ENCODE data around the gene BACE2.
"Not testable (repeated sequence)": the region's sequence is repeated elsewhere in the genome, so short reads cannot be mapped to it uniquely, and the experiment has no call there.

Gene BACE2

GRCh38 chr21:41246808-41247207, 78.8 kb downstream of the BACE2 start:
- Mint-ChIP-seq H3K27me3 (no peaks in the 10 kb centered on the region), H3K9me3 (no peaks in the 10 kb centered on the region), H3K4me1 (no peaks in the 10 kb centered on the region), H3K4me3 (no peak overlapping the region), H3K36me3 (peaks cover 68% of the 10 kb centered on the region), H3K27ac (no peak overlapping the region)
- no peak for ATAC-seq

DNA sequence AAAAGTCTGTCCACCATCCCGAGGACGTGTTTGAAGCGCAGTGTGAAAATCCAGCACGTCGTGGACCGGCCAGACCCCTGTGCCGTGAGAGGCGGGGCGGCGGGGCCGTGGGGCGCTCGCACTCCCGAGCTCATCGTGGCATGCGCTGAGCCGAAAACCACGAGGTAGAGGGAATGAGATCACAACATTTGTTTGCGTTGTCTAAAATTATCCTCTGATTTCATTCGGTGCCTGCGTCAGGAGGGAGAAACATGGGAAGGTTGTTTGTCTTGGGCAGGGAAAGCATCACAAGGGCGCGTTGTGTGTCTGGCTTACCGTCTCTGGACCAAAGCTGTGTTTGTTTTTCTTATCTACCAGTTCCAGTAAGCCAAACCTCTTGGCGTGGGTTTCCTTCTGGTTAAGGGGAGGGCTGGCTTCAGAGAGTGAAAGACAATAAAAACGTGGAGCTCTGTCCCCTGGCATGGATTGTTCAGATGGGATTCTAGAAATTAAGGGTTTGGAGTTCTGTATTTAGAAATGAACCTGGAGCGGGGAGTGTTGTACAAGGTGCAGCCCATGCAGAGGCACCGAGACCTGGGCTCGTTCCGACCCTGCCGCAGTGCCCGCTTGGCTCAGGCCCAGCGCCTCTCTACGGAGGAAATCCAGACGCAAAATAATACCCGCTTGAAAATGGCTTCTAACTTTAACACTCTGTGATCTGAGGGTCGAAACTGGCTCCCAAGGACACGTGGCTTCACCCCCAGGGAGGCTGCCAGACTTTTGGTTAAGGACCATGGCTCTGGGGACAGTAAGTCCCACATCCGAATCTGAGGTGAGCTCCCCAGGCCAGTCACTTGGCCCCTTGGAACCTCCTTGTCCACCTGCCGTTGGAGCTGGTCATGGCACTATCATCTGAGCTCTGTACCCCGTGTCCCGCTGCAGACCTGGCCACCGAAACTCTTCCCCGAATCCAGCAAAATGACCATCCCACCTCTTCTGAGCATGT, 79.9 kb downstream of the BACE2 start:
- no peak for ATAC-seq
- peaks cover 75% of the 10 kb centered on the region for H3K36me3 Mint-ChIP-seq
- no peaks in the 10 kb centered on the region for H3K27me3 Mint-ChIP-seq
- H3K27ac Mint-ChIP-seq = no peak overlapping the region
- no peaks in the 10 kb centered on the region for H3K4me1 Mint-ChIP-seq
- H3K4me3 Mint-ChIP-seq = no peak overlapping the region
- H3K9me3 Mint-ChIP-seq = no peaks in the 10 kb centered on the region

- Mint-ChIP-seq H3K27ac (peak overlapping the region; percentile 28), H3K36me3 (peaks cover 82% of the 10 kb centered on the region), H3K4me1 (peaks cover 6% of the 10 kb centered on the region), H3K4me3 (no peak overlapping the region), H3K27me3 (no peaks in the 10 kb centered on the region), H3K9me3 (peaks cover 3% of the 10 kb centered on the region)
- ATAC-seq = no peak
Observed at GRCh38 chr21:41249476-41249875, 81.5 kb downstream of the BACE2 start.

DNA sequence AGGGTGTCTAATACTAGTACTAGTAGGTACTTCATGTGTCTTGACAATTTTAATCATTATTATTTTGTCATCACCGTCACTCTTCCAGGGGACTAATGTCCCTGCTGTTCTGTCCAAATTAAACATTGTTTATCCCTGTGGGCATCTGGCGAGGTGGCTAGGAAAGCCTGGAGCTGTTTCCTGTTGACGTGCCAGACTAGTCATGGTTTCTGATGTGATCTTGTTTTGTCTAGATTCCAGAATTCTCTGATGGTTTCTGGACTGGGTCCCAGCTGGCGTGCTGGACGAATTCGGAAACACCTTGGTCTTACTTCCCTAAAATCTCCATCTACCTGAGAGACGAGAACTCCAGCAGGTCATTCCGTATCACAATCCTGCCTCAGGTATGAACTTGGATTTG, 82.6 kb downstream of the BACE2 start:
- ATAC-seq = no peak
- Mint-ChIP-seq H3K4me3 (no peak overlapping the region), H3K27me3 (no peaks in the 10 kb centered on the region), H3K36me3 (peaks cover 87% of the 10 kb centered on the region), H3K27ac (no peak overlapping the region), H3K9me3 (peaks cover 3% of the 10 kb centered on the region), H3K4me1 (peaks cover 15% of the 10 kb centered on the region)

DNA sequence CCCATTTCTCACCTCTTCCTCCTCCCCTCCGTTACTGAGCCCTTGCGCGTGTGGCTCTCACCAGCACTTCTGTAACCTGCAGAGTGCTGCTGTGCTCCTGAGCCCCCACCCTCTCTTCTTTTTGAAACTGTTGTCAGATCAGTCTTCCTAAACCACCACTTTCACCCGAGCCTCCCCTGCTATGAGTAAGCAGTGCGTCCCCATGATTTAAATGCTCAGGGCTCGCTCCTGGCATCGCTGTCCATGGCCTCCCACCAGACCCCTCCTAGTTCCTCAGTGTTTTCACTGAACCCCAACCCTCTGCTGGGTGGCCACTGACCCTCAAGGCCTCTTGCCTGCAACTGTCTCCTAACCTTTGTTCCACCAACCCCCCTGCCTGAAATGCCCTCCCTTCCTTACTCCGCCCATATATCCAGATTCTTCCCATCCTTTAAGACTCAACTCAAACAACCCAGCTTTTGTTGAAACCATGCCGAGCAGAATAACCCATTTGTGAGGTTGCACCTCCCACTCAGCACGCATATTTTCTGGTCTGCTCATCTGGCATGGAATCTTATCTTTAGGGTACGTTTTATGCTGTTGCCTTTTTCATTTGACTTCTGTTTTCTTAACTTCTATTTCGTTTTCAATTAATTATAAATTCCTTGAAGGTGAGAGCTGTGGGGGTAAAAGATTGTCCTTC, 84.1 kb downstream of the BACE2 start:
- H3K4me1 Mint-ChIP-seq = peaks cover 15% of the 10 kb centered on the region
- H3K27me3 Mint-ChIP-seq = no peaks in the 10 kb centered on the region
- H3K36me3 Mint-ChIP-seq = peaks cover 92% of the 10 kb centered on the region

DNA sequence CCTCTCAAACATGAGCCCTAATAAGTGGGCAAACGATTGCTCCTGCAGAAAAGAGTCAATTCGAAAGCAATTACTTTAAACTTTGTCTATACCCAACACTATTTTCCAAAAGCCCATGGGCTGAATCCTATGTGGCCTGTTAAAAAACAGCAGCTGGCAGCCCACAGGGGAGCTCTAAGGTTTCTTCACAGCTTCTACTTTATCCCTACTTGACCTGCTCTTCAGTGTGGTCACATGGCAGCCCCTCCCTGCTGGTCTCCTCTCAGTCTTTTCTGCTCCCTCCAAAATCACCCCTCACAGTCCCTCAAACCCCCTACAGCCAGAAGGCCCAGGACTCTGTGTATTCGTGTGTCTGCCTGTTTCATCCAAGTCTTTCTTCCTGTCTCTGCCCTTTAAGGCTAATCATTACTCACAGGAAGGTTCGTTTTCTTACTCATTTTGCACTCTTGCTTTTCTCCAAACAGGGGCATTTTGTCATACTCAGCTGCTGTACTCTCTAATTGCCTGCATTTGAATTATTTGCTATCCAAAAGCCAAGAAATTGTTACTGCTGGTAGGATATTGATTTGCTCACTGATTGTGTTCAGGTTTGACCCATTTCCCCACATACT, 86.2 kb downstream of the BACE2 start:
- peaks cover 15% of the 10 kb centered on the region for H3K4me1 Mint-ChIP-seq
- H3K27me3 Mint-ChIP-seq = no peaks in the 10 kb centered on the region
- H3K27ac Mint-ChIP-seq = peak overlapping the region; percentile 59
- peaks cover 90% of the 10 kb centered on the region for H3K36me3 Mint-ChIP-seq
- no peak for ATAC-seq
- peaks cover 3% of the 10 kb centered on the region for H3K9me3 Mint-ChIP-seq
- no peak overlapping the region for H3K4me3 Mint-ChIP-seq

More for the DNA sequence above, 84.1 kb downstream of the BACE2 start:
- H3K9me3 Mint-ChIP-seq = peaks cover 3% of the 10 kb centered on the region
- peak overlapping the region; percentile 13 for H3K27ac Mint-ChIP-seq
- no peak for ATAC-seq
- no peak overlapping the region for H3K4me3 Mint-ChIP-seq

- Mint-ChIP-seq H3K9me3 (peaks cover 3% of the 10 kb centered on the region), H3K27me3 (no peaks in the 10 kb centered on the region), H3K27ac (peak overlapping the region; percentile 59), H3K4me1 (peaks cover 15% of the 10 kb centered on the region), H3K4me3 (no peak overlapping the region), H3K36me3 (peaks cover 82% of the 10 kb centered on the region)
- no peak for ATAC-seq
Observed at GRCh38 chr21:41255190-41255589, 87.2 kb downstream of the BACE2 start.

- not testable (repeated sequence) for ATAC-seq, H3K4me3 Mint-ChIP-seq, H3K9me3 Mint-ChIP-seq, H3K27ac Mint-ChIP-seq, H3K27me3 Mint-ChIP-seq
- peaks cover 74% of the 10 kb centered on the region for H3K36me3 Mint-ChIP-seq
- H3K4me1 Mint-ChIP-seq = peaks cover 15% of the 10 kb centered on the region
Observed at GRCh38 chr21:41256231-41256630, 88.3 kb downstream of the BACE2 start.

GRCh38 chr21:41256771-41257702, 89.1 kb downstream of the BACE2 start:
- ATAC-seq = no peak
- H3K27me3 Mint-ChIP-seq = no peaks in the 10 kb centered on the region
- H3K4me1 Mint-ChIP-seq = peaks cover 15% of the 10 kb centered on the region
- H3K4me3 Mint-ChIP-seq = no peak overlapping the region
- peaks cover 3% of the 10 kb centered on the region for H3K9me3 Mint-ChIP-seq
- H3K27ac Mint-ChIP-seq = no peak overlapping the region
- H3K36me3 Mint-ChIP-seq = peaks cover 66% of the 10 kb centered on the region

DNA sequence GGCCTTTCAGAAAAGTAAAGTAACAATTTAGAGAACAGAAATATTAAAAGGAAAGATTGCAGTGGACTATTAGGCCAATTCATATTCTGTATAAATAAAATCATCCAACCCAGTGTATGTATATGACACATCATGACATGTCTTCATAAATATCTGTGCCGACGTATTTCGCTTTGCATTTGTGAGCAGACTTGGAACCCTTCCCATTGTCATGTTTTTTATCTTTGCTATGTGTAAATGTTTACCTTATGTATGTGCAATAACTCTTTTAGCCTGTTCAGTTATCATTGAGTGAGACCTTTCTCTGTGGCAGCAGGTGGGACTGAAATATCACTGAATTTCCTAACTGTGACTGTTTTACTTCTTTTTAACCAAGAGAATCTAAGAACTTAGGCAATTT, 90.7 kb downstream of the BACE2 start:
- Mint-ChIP-seq H3K9me3 (peaks cover 4% of the 10 kb centered on the region), H3K27ac (no peak overlapping the region), H3K36me3 (peaks cover 62% of the 10 kb centered on the region), H3K4me1 (peaks cover 15% of the 10 kb centered on the region), H3K27me3 (no peaks in the 10 kb centered on the region), H3K4me3 (no peak overlapping the region)
- no peak for ATAC-seq

DNA sequence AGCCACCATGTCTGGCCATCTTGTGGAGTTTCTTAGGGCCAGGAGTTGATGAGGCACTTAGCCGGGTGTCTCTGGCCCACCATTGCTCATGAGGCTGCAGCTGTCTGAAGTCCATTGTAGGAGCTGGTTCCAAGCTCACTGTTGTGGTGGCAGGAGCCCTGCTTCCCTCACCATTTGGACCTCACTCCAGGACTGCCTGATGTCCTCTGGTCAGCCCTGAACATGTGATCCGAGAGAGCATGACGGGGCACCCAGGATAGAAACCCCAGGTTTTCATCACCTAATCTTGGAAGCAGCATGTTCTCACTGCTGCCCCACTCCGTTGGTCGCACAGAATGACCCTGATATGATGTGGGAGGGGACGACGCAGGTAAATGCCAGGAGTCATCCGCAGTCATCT, 92.5 kb downstream of the BACE2 start:
- Mint-ChIP-seq H3K4me1 (no peaks in the 10 kb centered on the region), H3K27me3 (no peaks in the 10 kb centered on the region), H3K4me3 (no peak overlapping the region), H3K27ac (no peak overlapping the region), H3K36me3 (peaks cover 56% of the 10 kb centered on the region), H3K9me3 (peaks cover 6% of the 10 kb centered on the region)
- ATAC-seq = no peak

GRCh38 chr21:41267346-41267745, 99.4 kb downstream of the BACE2 start:
- Mint-ChIP-seq H3K4me3 (no peak overlapping the region), H3K36me3 (peaks cover 48% of the 10 kb centered on the region), H3K9me3 (peaks cover 15% of the 10 kb centered on the region), H3K27ac (no peak overlapping the region), H3K4me1 (peaks cover 5% of the 10 kb centered on the region), H3K27me3 (no peaks in the 10 kb centered on the region)
- ATAC-seq = no peak

GRCh38 chr21:41269535-41269934, 101.6 kb downstream of the BACE2 start:
- no peak for ATAC-seq
- Mint-ChIP-seq H3K9me3 (peaks cover 14% of the 10 kb centered on the region), H3K27me3 (no peaks in the 10 kb centered on the region), H3K4me1 (peaks cover 5% of the 10 kb centered on the region), H3K27ac (no peak overlapping the region), H3K36me3 (peaks cover 42% of the 10 kb centered on the region), H3K4me3 (no peak overlapping the region)

DNA sequence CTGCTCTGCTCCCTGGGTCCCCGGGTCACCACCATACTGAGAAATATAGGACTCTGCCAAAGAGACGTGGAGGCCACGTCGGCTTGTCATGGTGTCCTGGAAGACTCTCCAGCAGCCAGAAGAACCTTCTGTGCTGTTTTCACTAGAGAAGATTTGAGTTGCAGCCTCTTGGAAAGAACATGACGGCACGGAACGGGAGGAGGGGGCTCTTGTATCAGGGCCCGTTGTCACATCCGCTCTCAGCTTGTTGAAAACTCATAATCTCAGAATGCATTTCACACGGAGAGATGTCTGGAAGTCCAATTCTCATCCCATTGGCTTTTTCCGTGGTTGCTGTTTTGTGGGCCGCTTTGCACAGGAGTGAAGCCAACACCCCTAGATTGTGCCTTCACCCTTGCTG, 109.2 kb downstream of the BACE2 start:
- Mint-ChIP-seq H3K27ac (no peak overlapping the region), H3K36me3 (peaks cover 35% of the 10 kb centered on the region), H3K4me3 (no peak overlapping the region), H3K9me3 (peaks cover 7% of the 10 kb centered on the region), H3K27me3 (no peaks in the 10 kb centered on the region), H3K4me1 (no peaks in the 10 kb centered on the region)
- no peak for ATAC-seq
